Mucosa of gallbladder (tissue), 1 donor: Measurements from ENCODE around the gene SLC34A1. TPM values are rescaled to one million over a fixed set of nuclear protein-coding genes. Genes with fewer than 3 reads are reported as not detected.
"Not testable (repeated sequence)": the region's sequence is repeated elsewhere in the genome, so short reads cannot be mapped to it uniquely, and the experiment has no call there.

ENCODE experiments used
- DNase-seq: peaks from one replicate; pipeline ENCODE4 v3.0.0-alpha.2; 2020; ENCODE audit warnings: low spot score
- total RNA-seq: library from RNA; stranded (reverse); gene quantifications from one replicate; pipeline ENCODE4 v1.2.1, GENCODE V29; 2021
- donor health status: DM: no; HTN: no; CAD: no.

The SLC34A1 gene
- total RNA-seq, 1 donor from 2014 or later, result 0.06 TPM

- no peak for DNase-seq
Measured at GRCh38 chr5:177410575-177410974, 26.3 kb downstream of the SLC34A1 start.

- DNase-seq, result no peak
Measured at GRCh38 chr5:177412603-177413233, 28.5 kb downstream of the SLC34A1 start.

GRCh38 chr5:177414481-177414880 is 30.2 kb downstream of the SLC34A1 start:
- no peak for DNase-seq

- DNase-seq, result not testable (repeated sequence)
Measured at GRCh38 chr5:177417081-177417480, 32.8 kb downstream of the SLC34A1 start.

GRCh38 chr5:177419046-177419445 is 34.8 kb downstream of the SLC34A1 start:
- no peak for DNase-seq

GRCh38 chr5:177420472-177420871 is 36.2 kb downstream of the SLC34A1 start:
- DNase-seq, result not testable (repeated sequence)

- DNase-seq, result no peak
Measured at GRCh38 chr5:177421062-177421798, 37.0 kb downstream of the SLC34A1 start.

- DNase-seq, result no peak
Measured at GRCh38 chr5:177423671-177424070, 39.4 kb downstream of the SLC34A1 start.

- DNase-seq, result no peak
Measured at GRCh38 chr5:177425196-177425800, 41.1 kb downstream of the SLC34A1 start.

- peak; percentile 100 for DNase-seq
Measured at GRCh38 chr5:177425801-177426565, 41.7 kb downstream of the SLC34A1 start.

- DNase-seq, result peak; percentile 36
Measured at GRCh38 chr5:177426566-177427210, 42.5 kb downstream of the SLC34A1 start, which contains the start of gene GRK6. TSS of gene GRK6 (plus strand) at chr5:177426676. CDS start at chr5:177426846, 170 bp downstream.

- DNase-seq, result no peak
Measured at GRCh38 chr5:177427211-177427822, 43.1 kb downstream of the SLC34A1 start.

- DNase-seq, result no peak
Measured at GRCh38 chr5:177427919-177428573, 43.8 kb downstream of the SLC34A1 start.

- DNase-seq, result no peak
Measured at GRCh38 chr5:177428574-177429217, 44.5 kb downstream of the SLC34A1 start.

- DNase-seq, result peak; percentile 44
Measured at GRCh38 chr5:177429248-177430040, 45.2 kb downstream of the SLC34A1 start.

GRCh38 chr5:177430140-177430951 is 46.1 kb downstream of the SLC34A1 start:
- DNase-seq, result no peak

GRCh38 chr5:177430972-177431316 is 46.7 kb downstream of the SLC34A1 start:
- DNase-seq, result no peak
